ENCODE results near the gene FUCA1.

DNA sequence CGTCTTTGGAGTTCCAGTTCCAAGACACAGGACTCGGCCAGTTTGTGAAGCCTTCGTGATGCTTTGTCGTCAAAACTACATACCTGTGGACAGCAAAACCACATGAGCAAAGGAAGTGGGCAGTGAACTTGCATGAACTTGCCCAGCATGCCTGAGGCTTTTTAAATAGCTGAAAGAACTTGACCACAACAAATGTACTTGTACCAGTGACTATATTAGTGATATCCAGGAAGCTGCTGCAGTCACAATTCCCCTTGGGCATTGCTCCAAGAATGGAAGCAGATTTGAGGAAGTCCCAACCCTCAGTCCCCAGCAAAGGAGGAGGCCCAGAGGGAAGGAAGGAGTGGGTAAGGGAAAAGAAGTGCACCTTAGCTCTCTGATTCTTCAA lies 2.6 kb downstream of the FUCA1 start:
- TF ChIP-seq POLR2A (IDR thresholded peaks at IDR 0.05), result no peak
- TF ChIP-seq, protein P1, sequence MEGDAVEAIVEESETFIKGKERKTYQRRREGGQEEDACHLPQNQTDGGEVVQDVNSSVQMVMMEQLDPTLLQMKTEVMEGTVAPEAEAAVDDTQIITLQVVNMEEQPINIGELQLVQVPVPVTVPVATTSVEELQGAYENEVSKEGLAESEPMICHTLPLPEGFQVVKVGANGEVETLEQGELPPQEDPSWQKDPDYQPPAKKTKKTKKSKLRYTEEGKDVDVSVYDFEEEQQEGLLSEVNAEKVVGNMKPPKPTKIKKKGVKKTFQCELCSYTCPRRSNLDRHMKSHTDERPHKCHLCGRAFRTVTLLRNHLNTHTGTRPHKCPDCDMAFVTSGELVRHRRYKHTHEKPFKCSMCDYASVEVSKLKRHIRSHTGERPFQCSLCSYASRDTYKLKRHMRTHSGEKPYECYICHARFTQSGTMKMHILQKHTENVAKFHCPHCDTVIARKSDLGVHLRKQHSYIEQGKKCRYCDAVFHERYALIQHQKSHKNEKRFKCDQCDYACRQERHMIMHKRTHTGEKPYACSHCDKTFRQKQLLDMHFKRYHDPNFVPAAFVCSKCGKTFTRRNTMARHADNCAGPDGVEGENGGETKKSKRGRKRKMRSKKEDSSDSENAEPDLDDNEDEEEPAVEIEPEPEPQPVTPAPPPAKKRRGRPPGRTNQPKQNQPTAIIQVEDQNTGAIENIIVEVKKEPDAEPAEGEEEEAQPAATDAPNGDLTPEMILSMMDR (IDR thresholded peaks at IDR 0.05), result no peak
